Neural cell (in vitro differentiated cells): ENCODE data around the gene SPAAR. TPM values are rescaled to one million over a fixed set of nuclear protein-coding genes. Genes with fewer than 3 reads are reported as not detected.

Experiments
- H2AFZ ChIP-seq: fragments of 200-600, 300-800 bp; sonication (generic), shearing (Covaris generic); 2 replicates; pipeline ENCODE4 v1.6.0; 2014; ENCODE audit warnings: low read depth, mild to moderate bottlenecking, antibody characterized with exemption, low read length, moderate library complexity
- H3F3A ChIP-seq: fragments of 200-600 bp; shearing (Covaris generic); 2 replicates; pipeline ENCODE4 v1.6.1; 2016; ENCODE audit warnings: mild to moderate bottlenecking, moderate library complexity, mixed read lengths, antibody characterized with exemption, low read length; ENCODE audit not compliant: insufficient read depth, poor library complexity, severe bottlenecking
- H3K27ac ChIP-seq: fragments of 200-600, 300-800 bp; sonication (generic), shearing (Covaris generic); 2 replicates; pipeline ENCODE4 v1.5.1; 2014; ENCODE audit warnings: mild to moderate bottlenecking, low read length, moderate library complexity
- H3K27me3 ChIP-seq: fragments of 300-800, 200-600 bp; sonication (generic), shearing (Covaris generic); 2 replicates; pipeline ENCODE4 v1.6.0; 2014; ENCODE audit warnings: mild to moderate bottlenecking, low read depth, low read length, moderate library complexity; ENCODE audit not compliant: insufficient read depth
- H3K36me3 ChIP-seq: fragments of 300-800, 200-600 bp; sonication (generic), shearing (Covaris generic); 2 replicates; pipeline ENCODE4 v1.5.1; 2014; ENCODE audit warnings: mild to moderate bottlenecking, antibody characterized with exemption, low read length, moderate library complexity; ENCODE audit not compliant: insufficient read depth
- H3K4me2 ChIP-seq: fragments of 300-800, 200-600 bp; sonication (generic), shearing (Covaris generic); 2 replicates; pipeline ENCODE4 v1.6.0; 2014; ENCODE audit warnings: mild to moderate bottlenecking, low read length
- H3K4me3 ChIP-seq: fragments of 300-800, 200-600 bp; sonication (generic), shearing (Covaris generic); 2 replicates; pipeline ENCODE4 v1.5.1; 2014; ENCODE audit warnings: mild to moderate bottlenecking, low read length, moderate library complexity
- H3K79me2 ChIP-seq: fragments of 200-600 bp; shearing (Covaris generic); replicated peaks from 2 replicates; pipeline ENCODE4 v1.6.0; 2014; ENCODE audit warnings: mild to moderate bottlenecking, low read length, moderate library complexity; ENCODE audit not compliant: insufficient read depth
- H3K9ac ChIP-seq: fragments of 300-800, 200-600 bp; sonication (generic), shearing (Covaris generic); 2 replicates; pipeline ENCODE4 v1.6.1; 2016; ENCODE audit warnings: mild to moderate bottlenecking, low read length, mixed read lengths
- H3K9me2 ChIP-seq: fragments of 200-600 bp; shearing (Covaris generic); 2 replicates; pipeline ENCODE4 v1.6.1; 2016; ENCODE audit warnings: mild to moderate bottlenecking, low read length, mixed read lengths; ENCODE audit not compliant: insufficient read depth
- H3K9me3 ChIP-seq: fragments of 200-600, 300-800 bp; sonication (generic), shearing (Covaris generic); 2 replicates; pipeline ENCODE4 v1.6.1; 2016; ENCODE audit warnings: mild to moderate bottlenecking, mixed run types, low read length, moderate library complexity, mixed read lengths
- H4K20me1 ChIP-seq: fragments of 200-600 bp; shearing (Covaris generic); 2 replicates; pipeline ENCODE4 v1.6.1; 2016; ENCODE audit warnings: mild to moderate bottlenecking, mixed run types; ENCODE audit not compliant: insufficient read depth
- EP300 ChIP-seq: fragments of 450-650 bp; conservative IDR thresholded peaks from 2 replicates; pipeline ENCODE4 v1.6.1; 2014; ENCODE audit warnings: antibody characterized with exemption, mild to moderate bottlenecking, moderate library complexity; ENCODE audit not compliant: poor library complexity, severe bottlenecking
- EZH2 ChIP-seq: fragments of 200-600, 300-800 bp; shearing (Covaris generic), sonication (generic); IDR thresholded peaks from 2 replicates; pipeline ENCODE4 v1.6.1; 2014; ENCODE audit warnings: antibody characterized with exemption, low read length, borderline replicate concordance, mild to moderate bottlenecking; ENCODE audit not compliant: insufficient read depth, poor library complexity, severe bottlenecking
- MXI1 ChIP-seq: fragments of 450-650 bp; conservative IDR thresholded peaks from 2 replicates; pipeline ENCODE4 v1.6.1; 2014; ENCODE audit warnings: antibody characterized with exemption, mild to moderate bottlenecking; ENCODE audit not compliant: poor library complexity, severe bottlenecking
- POLR2AphosphoS5 ChIP-seq: IDR thresholded peaks from 2 replicates; pipeline ENCODE4 v1.6.1; 2012
- RAD21 ChIP-seq: fragments of 450-650 bp; conservative IDR thresholded peaks from 2 replicates; pipeline ENCODE4 v1.6.1; 2014; ENCODE audit warnings: antibody characterized with exemption, mild to moderate bottlenecking, moderate library complexity
- SMC3 ChIP-seq: fragments of 450-650 bp; conservative IDR thresholded peaks from 2 replicates; pipeline ENCODE4 v1.6.1; 2014; ENCODE audit warnings: antibody characterized with exemption, mild to moderate bottlenecking, moderate library complexity; ENCODE audit not compliant: poor library complexity
- TAF1 ChIP-seq: IDR thresholded peaks from 2 replicates; pipeline ENCODE4 v1.6.1; 2012; ENCODE audit warnings: low read depth
- polyA plus RNA-seq: library from polyadenylated mRNA; depleted of rRNA; stranded (reverse); fragments of >200 nt; gene quantifications from 2 replicates; pipeline ENCODE4 v1.2.3, GENCODE V29; 2014
- TF ChIP-seq, protein P1 (sequence below): IDR thresholded peaks from 2 replicates; pipeline ENCODE4 v1.6.1; 2012; ENCODE audit warnings: borderline replicate concordance
- TF ChIP-seq, protein P2 (sequence below): fragments of 450-650 bp; IDR thresholded peaks from 2 replicates; pipeline ENCODE4 v1.5.1; 2014; ENCODE audit warnings: antibody characterized with exemption, mild to moderate bottlenecking, moderate library complexity; ENCODE audit not compliant: poor library complexity, severe bottlenecking

Gene SPAAR
- polyA plus RNA-seq, 1 donor from 2014 or later, result 0.35 TPM

DNA sequence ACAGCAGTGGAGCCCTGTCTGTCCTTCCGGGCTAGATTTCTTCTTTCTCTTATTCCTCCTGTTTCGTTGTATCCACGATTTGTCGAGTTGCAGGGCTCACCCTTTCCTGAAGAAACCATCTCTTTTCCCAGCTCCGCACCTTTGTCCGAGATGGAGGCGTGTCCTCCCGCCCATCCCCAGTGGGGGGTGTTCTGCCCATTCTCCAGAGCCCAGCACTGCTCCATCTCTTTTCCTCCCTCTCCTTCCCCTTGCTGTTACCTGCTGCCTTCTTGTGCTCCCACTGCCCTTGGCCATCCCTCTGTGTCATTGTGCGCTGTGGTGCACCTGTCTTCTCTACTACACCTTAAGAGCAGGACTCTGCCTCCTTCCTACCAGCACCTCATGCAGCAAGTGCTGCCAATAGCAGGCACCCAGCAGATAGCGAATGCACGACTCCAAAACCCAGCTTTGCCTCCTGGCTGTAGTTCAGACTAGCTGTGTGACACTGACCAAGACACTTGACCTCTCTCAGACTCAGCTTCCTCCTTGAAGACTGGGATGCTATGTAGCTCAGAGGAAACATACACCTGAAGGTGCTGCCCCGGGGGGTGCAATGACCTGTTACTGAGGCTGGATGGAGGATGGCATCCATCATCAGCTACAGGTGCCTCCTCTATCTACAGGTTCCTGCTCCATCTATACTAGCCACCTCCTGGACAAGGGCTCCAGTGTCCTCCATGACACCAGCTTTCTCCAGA, 48.0 kb upstream of the SPAAR start:
- TF ChIP-seq EP300 (no peak), RAD21 (no peak), TAF1 (no peak), MXI1 (no peak), POLR2AphosphoS5 (no peak), EZH2 (no peak), SMC3 (no peak)
- TF ChIP-seq, protein P1, sequence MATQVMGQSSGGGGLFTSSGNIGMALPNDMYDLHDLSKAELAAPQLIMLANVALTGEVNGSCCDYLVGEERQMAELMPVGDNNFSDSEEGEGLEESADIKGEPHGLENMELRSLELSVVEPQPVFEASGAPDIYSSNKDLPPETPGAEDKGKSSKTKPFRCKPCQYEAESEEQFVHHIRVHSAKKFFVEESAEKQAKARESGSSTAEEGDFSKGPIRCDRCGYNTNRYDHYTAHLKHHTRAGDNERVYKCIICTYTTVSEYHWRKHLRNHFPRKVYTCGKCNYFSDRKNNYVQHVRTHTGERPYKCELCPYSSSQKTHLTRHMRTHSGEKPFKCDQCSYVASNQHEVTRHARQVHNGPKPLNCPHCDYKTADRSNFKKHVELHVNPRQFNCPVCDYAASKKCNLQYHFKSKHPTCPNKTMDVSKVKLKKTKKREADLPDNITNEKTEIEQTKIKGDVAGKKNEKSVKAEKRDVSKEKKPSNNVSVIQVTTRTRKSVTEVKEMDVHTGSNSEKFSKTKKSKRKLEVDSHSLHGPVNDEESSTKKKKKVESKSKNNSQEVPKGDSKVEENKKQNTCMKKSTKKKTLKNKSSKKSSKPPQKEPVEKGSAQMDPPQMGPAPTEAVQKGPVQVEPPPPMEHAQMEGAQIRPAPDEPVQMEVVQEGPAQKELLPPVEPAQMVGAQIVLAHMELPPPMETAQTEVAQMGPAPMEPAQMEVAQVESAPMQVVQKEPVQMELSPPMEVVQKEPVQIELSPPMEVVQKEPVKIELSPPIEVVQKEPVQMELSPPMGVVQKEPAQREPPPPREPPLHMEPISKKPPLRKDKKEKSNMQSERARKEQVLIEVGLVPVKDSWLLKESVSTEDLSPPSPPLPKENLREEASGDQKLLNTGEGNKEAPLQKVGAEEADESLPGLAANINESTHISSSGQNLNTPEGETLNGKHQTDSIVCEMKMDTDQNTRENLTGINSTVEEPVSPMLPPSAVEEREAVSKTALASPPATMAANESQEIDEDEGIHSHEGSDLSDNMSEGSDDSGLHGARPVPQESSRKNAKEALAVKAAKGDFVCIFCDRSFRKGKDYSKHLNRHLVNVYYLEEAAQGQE, result no peak
- TF ChIP-seq, protein P2, sequence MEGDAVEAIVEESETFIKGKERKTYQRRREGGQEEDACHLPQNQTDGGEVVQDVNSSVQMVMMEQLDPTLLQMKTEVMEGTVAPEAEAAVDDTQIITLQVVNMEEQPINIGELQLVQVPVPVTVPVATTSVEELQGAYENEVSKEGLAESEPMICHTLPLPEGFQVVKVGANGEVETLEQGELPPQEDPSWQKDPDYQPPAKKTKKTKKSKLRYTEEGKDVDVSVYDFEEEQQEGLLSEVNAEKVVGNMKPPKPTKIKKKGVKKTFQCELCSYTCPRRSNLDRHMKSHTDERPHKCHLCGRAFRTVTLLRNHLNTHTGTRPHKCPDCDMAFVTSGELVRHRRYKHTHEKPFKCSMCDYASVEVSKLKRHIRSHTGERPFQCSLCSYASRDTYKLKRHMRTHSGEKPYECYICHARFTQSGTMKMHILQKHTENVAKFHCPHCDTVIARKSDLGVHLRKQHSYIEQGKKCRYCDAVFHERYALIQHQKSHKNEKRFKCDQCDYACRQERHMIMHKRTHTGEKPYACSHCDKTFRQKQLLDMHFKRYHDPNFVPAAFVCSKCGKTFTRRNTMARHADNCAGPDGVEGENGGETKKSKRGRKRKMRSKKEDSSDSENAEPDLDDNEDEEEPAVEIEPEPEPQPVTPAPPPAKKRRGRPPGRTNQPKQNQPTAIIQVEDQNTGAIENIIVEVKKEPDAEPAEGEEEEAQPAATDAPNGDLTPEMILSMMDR, result no peak
- H3K9me3 ChIP-seq, result no peaks in the 10 kb centered on the region
- no peaks in the 10 kb centered on the region for H3K36me3 ChIP-seq
- no peaks in the 10 kb centered on the region for H3K9me2 ChIP-seq
- H3K79me2 ChIP-seq, result no peaks in the 10 kb centered on the region
- no peaks in the 10 kb centered on the region for H3F3A ChIP-seq
- H3K27me3 ChIP-seq, result no peaks in the 10 kb centered on the region
- H3K4me2 ChIP-seq, result no peak overlapping the region
- no peak overlapping the region for H2AFZ ChIP-seq
- no peak overlapping the region for H3K27ac ChIP-seq
- no peak overlapping the region for H3K9ac ChIP-seq
- H4K20me1 ChIP-seq, result no peaks in the 10 kb centered on the region
- H3K4me3 ChIP-seq, result no peak overlapping the region

DNA sequence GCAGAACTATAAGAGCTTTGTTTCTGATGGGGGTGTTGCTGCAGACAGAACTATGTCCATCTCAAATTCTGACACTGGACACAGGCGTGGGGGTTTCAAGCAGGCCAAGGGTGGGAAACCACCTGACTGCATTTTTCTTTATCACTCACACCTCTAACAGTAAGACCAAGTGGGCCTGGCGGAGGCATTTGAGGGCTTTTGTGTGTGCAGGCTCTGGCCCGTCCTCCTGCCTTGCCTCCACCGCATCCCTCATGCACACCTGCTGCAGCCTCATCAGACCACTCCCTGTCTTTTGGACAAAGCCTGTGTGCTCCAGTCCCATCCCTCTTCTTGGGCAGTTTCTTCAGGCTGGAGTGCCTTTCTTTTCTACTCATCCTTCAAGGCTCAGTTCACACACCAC, 47.0 kb upstream of the SPAAR start:
- Histone ChIP-seq H3K27ac (no peak overlapping the region), H3K4me2 (no peak overlapping the region), H3K36me3 (no peaks in the 10 kb centered on the region), H3K9ac (no peak overlapping the region), H3K79me2 (no peaks in the 10 kb centered on the region), H3K4me3 (no peak overlapping the region), H3K9me3 (no peaks in the 10 kb centered on the region), H4K20me1 (no peaks in the 10 kb centered on the region), H3K9me2 (no peaks in the 10 kb centered on the region), H3F3A (no peaks in the 10 kb centered on the region), H2AFZ (no peak overlapping the region), H3K27me3 (no peaks in the 10 kb centered on the region)
- TF ChIP-seq, protein P1, result no peak
- TF ChIP-seq SMC3 (no peak), EP300 (no peak), POLR2AphosphoS5 (no peak), TAF1 (no peak), EZH2 (no peak)
- TF ChIP-seq, protein P2, result no peak
